IMR-90 (cell line): Measurements from ENCODE around the gene ARHGAP15. TPM values are rescaled to one million over a fixed set of nuclear protein-coding genes. Genes with fewer than 3 reads are reported as not detected.

Experiments used
- ATAC-seq: fragments of 200-7000 bp; cut with Tn5 transposase; 2 replicates; pipeline ENCODE4 v1.9.1; 2020; ENCODE audit warnings: low read depth, mild to moderate bottlenecking, moderate library complexity
- BruUV-seq: library from RNA; stranded (reverse); fragments of 400-500 nt; replicated peaks from 2 replicates; lab custom pipeline; 2021; lab: Mats Ljungman, UMichigan
- CTCF ChIA-PET: fragments of 300-600 bp; formaldehyde crosslinking; extraction: SDS; loops from one replicate; lab custom pipeline; 2021; ENCODE audit warnings: antibody characterized with exemption; lab: Yijun Ruan, JAX
- POLR2A ChIA-PET: fragments of 300-600 bp; sonication (Branson Sonifier 250); formaldehyde crosslinking; loops from one replicate; lab custom pipeline; 2022; ENCODE audit warnings: antibody characterized with exemption; ENCODE audit not compliant: unreplicated experiment; lab: Charles Lee
- DNase-seq: peaks from one replicate; pipeline ENCODE4 v3.0.0; 2013
- H2AFZ ChIP-seq: replicated peaks from 2 replicates; pipeline ENCODE3; 2013; ENCODE audit warnings: low read length, mild to moderate bottlenecking; ENCODE audit not compliant: poor library complexity
- H2AK5ac ChIP-seq: 2 replicates; pipeline ENCODE4 v1.6.1; 2013; ENCODE audit warnings: low read depth, low read length, inconsistent platforms
- H2AK9ac ChIP-seq: replicated peaks from 2 replicates; pipeline ENCODE3; 2013; ENCODE audit warnings: mild to moderate bottlenecking, low read depth, low read length, moderate library complexity; ENCODE audit not compliant: poor library complexity
- H2BK120ac ChIP-seq: 2 replicates; pipeline ENCODE4 v1.6.1; 2013; ENCODE audit warnings: low read depth, low read length, inconsistent platforms
- H2BK15ac ChIP-seq: 3 replicates; pipeline ENCODE4 v1.6.1; 2013; ENCODE audit warnings: low read depth, low read length, inconsistent platforms
- H2BK20ac ChIP-seq: 2 replicates; pipeline ENCODE4 v1.6.1; 2013; ENCODE audit warnings: low read depth, mild to moderate bottlenecking, inconsistent platforms, low read length, moderate library complexity
- H2BK5ac ChIP-seq: 2 replicates; pipeline ENCODE4 v1.6.1; 2013; ENCODE audit warnings: mild to moderate bottlenecking, low read depth, low read length, inconsistent platforms; ENCODE audit not compliant: poor library complexity, severe bottlenecking
- H3K14ac ChIP-seq: replicated peaks from 2 replicates; pipeline ENCODE4 v1.6.1; 2013; ENCODE audit warnings: low read depth, low read length, inconsistent platforms
- H3K18ac ChIP-seq: 2 replicates; pipeline ENCODE4 v1.6.1; 2013; ENCODE audit warnings: low read depth, low read length, control low read depth
- H3K23ac ChIP-seq: 2 replicates; pipeline ENCODE4 v1.6.1; 2013; ENCODE audit warnings: low read depth, low read length, inconsistent platforms
- H3K27ac ChIP-seq: 2 replicates; pipeline ENCODE4 v1.5.1; 2013; ENCODE audit warnings: mild to moderate bottlenecking, control low read depth, low read length; ENCODE audit not compliant: insufficient read depth
- H3K27me3 ChIP-seq: 2 replicates; pipeline ENCODE4 v1.6.1; 2013; ENCODE audit warnings: low read length; ENCODE audit not compliant: control insufficient read depth, insufficient read depth
- H3K36me3 ChIP-seq: 2 replicates; pipeline ENCODE4 v1.6.1; 2013; ENCODE audit warnings: low read length, mixed read lengths; ENCODE audit not compliant: control insufficient read depth, insufficient read depth
- H3K4ac ChIP-seq: 2 replicates; pipeline ENCODE4 v1.6.1; 2013; ENCODE audit warnings: low read depth, low read length, inconsistent platforms
- H3K4me1 ChIP-seq: 2 replicates; pipeline ENCODE4 v1.6.1; 2013; ENCODE audit warnings: low read length, mixed read lengths; ENCODE audit not compliant: control insufficient read depth, insufficient read depth
- H3K4me2 ChIP-seq: 2 replicates; pipeline ENCODE4 v1.6.1; 2013; ENCODE audit warnings: low read depth, mild to moderate bottlenecking, control low read depth, low read length, moderate library complexity
- H3K4me3 ChIP-seq: 2 replicates; pipeline ENCODE4 v1.5.1; 2013; ENCODE audit warnings: low read depth, mild to moderate bottlenecking, control low read depth, low read length, moderate library complexity; ENCODE audit not compliant: insufficient read depth
- H3K56ac ChIP-seq: 2 replicates; pipeline ENCODE4 v1.6.1; 2013; ENCODE audit warnings: low read length, inconsistent platforms; ENCODE audit not compliant: insufficient read depth; ENCODE audit errors: extremely low read depth
- H3K79me1 ChIP-seq, 2 experiments: 2 replicates each; pipeline ENCODE4 v1.6.1; 2013; ENCODE audit warnings: low read length in 2 of 2, inconsistent platforms in 1 of 2, low read depth in 1 of 2
- H3K9ac ChIP-seq: 2 replicates; pipeline ENCODE4 v1.6.1; 2013; ENCODE audit warnings: low read depth, low read length, control low read depth
- H3K9me1 ChIP-seq: 2 replicates; pipeline ENCODE4 v1.6.1; 2013; ENCODE audit warnings: low read length, inconsistent platforms; ENCODE audit not compliant: insufficient read depth
- H3K9me3 ChIP-seq: 2 replicates; pipeline ENCODE4 v1.6.1; 2013; ENCODE audit warnings: low read length; ENCODE audit not compliant: control insufficient read depth, insufficient read depth
- H4K20me1 ChIP-seq: 2 replicates; pipeline ENCODE4 v1.6.1; 2013; ENCODE audit warnings: low read length, inconsistent platforms; ENCODE audit not compliant: insufficient read depth
- H4K5ac ChIP-seq: 2 replicates; pipeline ENCODE4 v1.6.1; 2013; ENCODE audit warnings: mild to moderate bottlenecking, low read depth, low read length, control low read depth
- H4K8ac ChIP-seq, 2 experiments: 2 replicates each; pipeline ENCODE4 v1.6.1; 2013; ENCODE audit warnings: low read depth in 2 of 2, low read length in 2 of 2, control low read depth in 1 of 2, inconsistent platforms in 1 of 2
- H4K91ac ChIP-seq: 2 replicates; pipeline ENCODE4 v1.6.1; 2013; ENCODE audit warnings: low read depth, low read length, inconsistent platforms; ENCODE audit not compliant: insufficient read depth
- CEBPB ChIP-seq: IDR thresholded peaks from 2 replicates; pipeline ENCODE4 v1.6.1; 2012; ENCODE audit warnings: low read depth, low read length, improper control_type of control experiment
- FOS ChIP-seq: fragments of 150-350 bp; IDR thresholded peaks from 2 replicates; pipeline ENCODE4 v1.6.1; 2016; ENCODE audit warnings: low read depth, low read length
- MXI1 ChIP-seq: IDR thresholded peaks from 2 replicates; pipeline ENCODE4 v1.6.1; 2012; ENCODE audit warnings: low read depth, mild to moderate bottlenecking, low read length, moderate library complexity, borderline replicate concordance
- RAD21 ChIP-seq: IDR thresholded peaks from 2 replicates; pipeline ENCODE4 v1.6.1; 2012; ENCODE audit warnings: low read length, improper control_type of control experiment
- WGBS, 2 experiments: methylation state at CpG; one replicate each; pipeline versions ENCODE4 v1.1.5 to v1.1.7; 2013; ENCODE audit warnings: missing lambda C conversion rate in 2 of 2; ENCODE audit not compliant: insufficient read length in 1 of 2; ENCODE audit errors: extremely low coverage in 2 of 2; 5-methylcytosine and 5-hydroxymethylcytosine counted together
- dilution Hi-C: fragments of 300-500 bp; cut with HindIII; formaldehyde crosslinking; loops from one replicate; pipeline ENCODE4 v1.14.3; 2018; ENCODE audit warnings: low sequenced_read_pairs; ENCODE audit not compliant: unreplicated experiment
- in situ Hi-C: fragments of 300-500 bp; cut with MboI; formaldehyde crosslinking; loops from 3 replicates; pipeline ENCODE4 v1.14.3; 2019; ENCODE audit warnings: low sequenced_read_pairs, inconsistent platforms, mixed read lengths
- intact Hi-C: fragments of 100-400 bp; cut with micrococcal nuclease; formaldehyde crosslinking; loops from 2 replicates; pipeline ENCODE4 v1.10.0; 2022
- polyA plus RNA-seq, 3 experiments: library from polyadenylated mRNA; depleted of rRNA; stranded (reverse); fragments of >200 nt; gene quantifications; 2 replicates each; pipeline ENCODE4 v1.2.3, GENCODE V29; 2012; ENCODE audit warnings: low replicate concordance in 1 of 3
- total RNA-seq: library from RNA; depleted of rRNA; stranded (reverse); fragments of >200 nt; gene quantifications from 2 replicates; pipeline ENCODE4 v1.2.3, GENCODE V29; 2012
- TF ChIP-seq, protein P1 (sequence below): fragments of 150-350 bp; IDR thresholded peaks from 2 replicates; pipeline ENCODE4 v1.6.1; 2016; ENCODE audit warnings: low read depth, mild to moderate bottlenecking, low read length, moderate library complexity, borderline replicate concordance

ARHGAP15 gene
- total and polyA plus RNA-seq, 2 of the 4 experiments (the other 2 are of a cell fraction), result not detected

DNA sequence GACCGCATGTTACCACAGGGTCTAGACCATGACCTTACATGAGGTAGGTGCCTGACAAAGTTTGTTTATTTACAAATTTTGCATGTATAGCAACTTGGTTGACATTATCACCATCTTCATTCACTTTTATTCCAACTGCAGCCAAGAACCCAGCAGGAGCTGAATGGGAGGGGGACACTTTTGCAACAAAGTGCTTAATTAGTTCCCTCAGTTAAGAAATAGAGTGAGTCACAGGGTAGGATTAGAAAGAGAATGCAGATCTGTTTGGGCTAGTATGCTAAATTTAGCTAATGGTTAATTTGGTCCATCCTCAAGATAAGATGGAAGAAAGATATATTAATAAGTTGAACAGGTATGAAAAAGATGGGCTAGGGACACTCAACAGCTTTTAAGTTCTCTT, 678.9 kb downstream of the ARHGAP15 start:
- in situ Hi-C loops, result no loop called here
- intact Hi-C loops, result loop anchor here (10.0 kb wide), 1 partner anchor 707 kb away; no protein-coding TSS in a partner anchor
- Histone ChIP-seq H3K56ac (no peak overlapping the region), H3K4ac (peak overlapping the region; percentile 44; the same call in 1 of the 2 replicates), H3K27me3 (no peaks in the 10 kb centered on the region), H4K91ac (peak overlapping the region; percentile 12; the same call in 1 of the 2 replicates), H3K9ac (no peak overlapping the region), H4K8ac (peak overlapping the region in 1 of 2 experiments; percentile 14; a peak in 1 of 4 replicates), H3K9me1 (peaks cover 14% of the 10 kb centered on the region), H3K79me1 (no peaks in the 10 kb centered on the region), H3K23ac (0 out of 2 replicates have a peak overlapping the region, but pooled peaks have one; percentile 10), H3K36me3 (no peaks in the 10 kb centered on the region), H2AK5ac (peak overlapping the region; percentile 83; the same call in 1 of the 2 replicates), H3K14ac (peak overlapping the region; percentile 61; the same call in 1 of the 2 replicates), H3K4me3 (no peak overlapping the region), H2BK120ac (peak overlapping the region; percentile 50), H3K9me3 (no peaks in the 10 kb centered on the region), H4K5ac (0 out of 2 replicates have a peak overlapping the region, but pooled peaks have one; percentile 6), H3K18ac (peak overlapping the region; percentile 30; the same call in 1 of the 2 replicates), H3K4me1 (peaks cover 12% of the 10 kb centered on the region), H2AFZ (no peak overlapping the region), H3K27ac (peak overlapping the region; percentile 33; the same call in 1 of the 2 replicates), H3K4me2 (0 out of 2 replicates have a peak overlapping the region, but pooled peaks have one; percentile 24), H2BK15ac (peak overlapping the region; percentile 92; the same call in 2 of the 3 replicates), H2AK9ac (no peak overlapping the region), H4K20me1 (no peaks in the 10 kb centered on the region), H2BK20ac (peak overlapping the region; percentile 35), H2BK5ac (no peak overlapping the region)
- ATAC-seq, result peak; percentile 62
- peak; percentile 22 for DNase-seq
- no TSS peak for BruUV-seq
- no CpG with 5 or more reads among the region's 1 CpG for WGBS, 2 experiments
- TF ChIP-seq FOS, result peak; percentile 31; the same call in 1 of the 2 replicates
- TF ChIP-seq, protein P1, sequence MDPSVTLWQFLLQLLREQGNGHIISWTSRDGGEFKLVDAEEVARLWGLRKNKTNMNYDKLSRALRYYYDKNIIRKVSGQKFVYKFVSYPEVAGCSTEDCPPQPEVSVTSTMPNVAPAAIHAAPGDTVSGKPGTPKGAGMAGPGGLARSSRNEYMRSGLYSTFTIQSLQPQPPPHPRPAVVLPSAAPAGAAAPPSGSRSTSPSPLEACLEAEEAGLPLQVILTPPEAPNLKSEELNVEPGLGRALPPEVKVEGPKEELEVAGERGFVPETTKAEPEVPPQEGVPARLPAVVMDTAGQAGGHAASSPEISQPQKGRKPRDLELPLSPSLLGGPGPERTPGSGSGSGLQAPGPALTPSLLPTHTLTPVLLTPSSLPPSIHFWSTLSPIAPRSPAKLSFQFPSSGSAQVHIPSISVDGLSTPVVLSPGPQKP, result no peak
- TF ChIP-seq RAD21, result no peak
- peak; percentile 56; the same call in 1 of the 2 replicates for TF ChIP-seq CEBPB
- TF ChIP-seq MXI1, result no peak
- dilution Hi-C loops, result no loop called here
- ChIA-PET POLR2A (no interaction called here), CTCF (interaction anchor here (0.5 kb wide), 1 partner anchor 15 kb away, joined by 3 read pairs; no protein-coding TSS in a partner anchor)
